COR-L47 (cell line): ENCODE measurements around the gene SPATA33.

Source experiments
- DNase-seq: peaks from one replicate; lab custom pipeline; 2025; lab: John Stamatoyannopoulos, UW

The SPATA33 gene

DNA sequence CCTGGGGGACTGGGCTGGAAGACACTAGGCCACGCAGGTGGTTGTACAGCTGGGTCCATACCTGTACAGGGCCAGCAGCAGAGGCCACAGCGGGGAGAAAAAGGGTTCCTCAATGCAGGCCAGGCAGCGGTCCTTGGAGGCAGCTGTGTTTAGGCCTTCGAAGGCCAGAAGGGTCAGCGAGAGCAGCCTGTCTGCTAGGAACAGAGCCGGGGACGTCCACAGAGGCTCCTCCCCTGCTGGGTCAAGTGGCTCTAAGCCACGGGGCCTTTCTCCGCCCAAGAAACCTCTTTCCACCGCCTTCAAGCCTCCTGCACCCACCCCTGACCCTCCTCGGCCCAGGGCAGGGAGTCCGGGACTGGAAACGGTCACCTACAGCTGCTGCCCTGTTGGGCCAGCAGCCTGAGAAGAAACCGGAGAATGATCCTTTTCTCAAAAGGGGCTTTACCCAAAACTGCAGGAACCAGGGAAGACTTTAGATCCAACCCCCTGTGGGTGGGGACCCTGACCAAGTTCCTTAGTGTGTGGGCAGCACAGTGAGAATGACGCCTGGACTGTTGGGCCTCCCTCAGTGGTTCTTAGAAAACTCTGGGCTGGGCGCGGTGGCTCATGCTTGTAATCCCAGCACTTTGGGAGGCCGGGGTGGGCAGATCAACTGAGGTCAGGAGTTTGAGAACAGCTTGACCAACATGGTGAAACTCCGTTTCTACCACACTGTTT, 52.2 kb downstream of the SPATA33 start:
- DNase-seq = no peak

- DNase-seq = no peak
These were observed 53.3 kb downstream of the SPATA33 start for GRCh38 chr16:89710709-89711564.

GRCh38 chr16:89711601-89712273, 54.1 kb downstream of the SPATA33 start:
- peak; percentile 40 for DNase-seq

GRCh38 chr16:89712274-89712781, 54.7 kb downstream of the SPATA33 start:
- no peak for DNase-seq

DNA sequence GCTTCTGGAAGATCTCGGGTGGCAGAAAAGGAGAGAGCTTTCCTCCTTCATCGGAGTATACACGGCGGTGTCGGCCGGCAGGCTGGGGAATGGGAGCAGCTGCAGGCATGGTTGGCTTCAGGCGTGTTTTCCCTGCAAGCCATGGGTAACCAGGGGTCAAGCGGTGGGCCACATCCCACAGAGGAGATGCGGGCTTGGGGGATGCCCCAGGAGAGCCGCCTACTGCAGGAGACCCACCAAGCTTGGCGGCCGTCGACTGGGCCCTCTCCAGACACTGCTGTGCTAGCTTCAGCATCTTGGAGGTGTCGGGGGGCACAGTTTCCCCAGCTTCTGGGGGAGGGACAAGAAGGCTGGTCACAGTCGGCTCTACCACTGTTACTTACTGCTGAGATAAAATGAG, 58.9 kb downstream of the SPATA33 start:
- no peak for DNase-seq

DNA sequence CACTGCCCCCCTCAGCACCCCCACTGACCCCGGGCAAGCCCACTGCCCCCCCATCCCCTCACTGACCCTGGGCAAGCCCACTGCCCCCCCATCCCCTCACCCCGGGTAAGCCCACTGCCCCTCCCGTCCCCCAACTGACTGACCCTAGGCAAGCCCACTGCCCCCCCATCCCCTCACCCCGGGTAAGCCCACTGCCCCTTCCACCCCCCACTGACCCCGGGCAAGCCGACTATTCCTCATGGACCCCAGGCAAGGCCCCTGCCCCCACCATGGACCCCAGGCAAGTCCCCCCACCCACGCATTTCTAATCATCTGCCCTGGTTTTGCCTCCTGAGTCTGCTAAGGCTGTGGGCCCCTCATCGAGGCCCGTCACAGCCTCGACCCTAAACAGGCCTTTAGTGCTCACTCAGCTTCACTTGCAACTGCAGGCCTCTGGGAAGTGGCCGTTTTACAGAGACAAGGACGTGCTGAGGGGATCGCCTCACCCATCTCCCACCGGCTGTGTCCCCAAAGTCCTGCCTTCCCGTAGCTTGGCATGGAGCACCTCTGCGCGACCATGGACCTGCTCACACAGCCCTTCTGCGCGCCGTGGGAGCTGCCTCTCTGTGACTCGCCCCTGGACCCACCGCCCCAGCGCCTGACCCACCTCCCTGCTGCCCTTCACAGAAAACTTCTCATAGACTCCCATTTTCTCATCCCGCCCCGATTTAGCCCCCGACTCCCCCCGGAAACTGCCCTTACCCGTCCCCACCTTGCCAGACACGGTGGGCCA, 59.5 kb downstream of the SPATA33 start:
- DNase-seq = no peak

DNA sequence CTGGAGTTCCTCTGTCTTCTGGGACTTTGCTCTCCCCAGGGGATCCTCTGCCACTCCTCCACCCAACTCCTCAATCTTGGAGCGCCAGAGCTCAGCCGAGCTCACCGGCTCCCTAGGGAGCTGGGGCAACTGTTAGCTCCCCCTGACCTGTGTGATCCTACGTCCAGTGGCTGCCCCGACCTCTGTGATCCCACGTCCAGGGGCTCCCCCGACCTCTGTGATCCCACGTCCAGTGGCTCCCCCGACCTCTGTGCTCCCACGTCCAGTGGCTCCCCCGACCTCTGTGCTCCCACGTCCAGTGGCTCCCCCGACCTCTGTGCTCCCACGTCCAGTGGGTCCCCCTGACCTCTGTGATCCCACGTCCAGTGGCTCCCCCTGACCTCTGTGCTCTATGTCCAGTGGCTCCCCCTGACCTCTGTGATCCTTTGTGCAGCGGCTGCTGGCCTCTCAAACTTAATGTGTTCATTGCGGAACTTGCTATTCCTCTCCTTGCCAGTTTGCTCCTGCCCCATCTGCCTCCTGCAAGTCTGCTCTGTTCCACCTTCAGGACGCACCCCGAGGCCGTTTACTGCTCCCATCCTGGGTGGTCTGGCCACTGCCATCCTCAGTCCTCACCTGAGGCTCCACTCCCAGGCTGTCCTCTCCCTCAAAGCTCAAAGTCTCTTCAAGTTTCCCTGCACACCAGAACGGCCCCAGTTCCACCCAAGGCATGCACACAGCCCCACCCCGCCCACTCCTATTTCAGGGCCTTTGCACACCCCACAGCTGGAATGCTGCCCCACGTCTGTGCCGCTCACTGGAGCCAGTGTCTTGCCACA, 60.3 kb downstream of the SPATA33 start:
- no peak for DNase-seq
